ENCODE data around the gene DPH3.
A peak's percentile ranks its signal among the peaks of the same experiment; 100 is the strongest.

Gene DPH3

DNA sequence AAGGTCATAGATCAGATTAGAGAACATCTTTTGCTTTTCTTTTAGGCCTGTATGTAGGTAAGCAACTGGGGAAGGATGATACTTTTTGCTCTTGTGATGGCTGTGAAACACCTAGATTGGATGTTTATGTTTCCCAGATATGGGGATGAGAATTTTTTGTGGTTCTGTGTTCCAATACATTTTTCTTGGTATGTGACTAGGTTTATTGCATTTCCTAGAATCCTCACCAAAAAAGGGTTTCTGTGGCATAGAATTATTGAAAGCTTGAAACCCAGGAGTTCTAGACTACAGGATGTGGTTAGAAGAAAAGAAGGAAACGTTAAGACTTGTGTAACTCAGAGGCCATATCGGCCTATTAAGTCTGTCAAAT, 26.1 kb upstream of the DPH3 start:
- no peak for DNase-seq (ENCODE audit: low spot score)

DNA sequence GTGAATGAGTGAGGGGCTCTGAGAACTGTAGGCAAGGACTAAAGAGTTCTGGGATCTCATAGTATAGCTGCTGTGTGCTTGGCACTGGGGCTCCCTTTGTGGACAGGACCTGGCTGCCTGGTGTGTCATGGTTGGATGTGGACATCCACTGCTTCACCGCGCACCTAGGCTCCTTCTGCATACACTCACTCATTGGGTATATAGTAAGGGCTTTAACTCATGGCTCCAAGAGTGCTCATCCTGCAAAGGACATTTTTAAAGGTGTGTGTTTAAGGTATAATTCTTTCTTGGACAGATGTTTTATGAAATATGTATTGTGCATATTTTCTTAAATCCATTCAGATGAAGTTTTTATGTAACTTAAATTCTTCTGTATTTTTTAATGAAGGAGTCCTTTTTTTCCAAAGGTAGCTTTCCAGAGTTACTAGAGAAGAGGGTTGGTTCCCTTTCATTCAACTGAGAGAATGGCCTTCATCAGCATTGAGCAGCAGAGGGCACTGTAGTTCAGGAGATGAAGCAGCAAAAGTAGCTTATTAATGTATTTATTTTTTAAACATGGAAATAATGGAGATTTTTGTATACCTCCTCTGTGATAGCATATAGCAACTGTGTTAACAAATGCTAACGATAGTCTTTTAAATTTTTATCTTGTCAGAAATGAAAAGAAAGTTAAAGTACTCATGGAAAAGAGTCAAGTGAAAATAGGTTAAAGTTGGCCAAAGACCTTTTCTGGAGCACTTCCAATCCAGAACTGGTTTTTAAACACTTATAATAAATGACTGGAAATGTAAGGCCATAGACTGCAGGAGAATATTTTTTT, 25.5 kb upstream of the DPH3 start:
- DNase-seq (ENCODE audit: low spot score) = peak; percentile 49

GRCh38 chr3:16289144-16289889, 24.6 kb upstream of the DPH3 start:
- DNase-seq (ENCODE audit: low spot score) = no peak

GRCh38 chr3:16288664-16289063, 23.9 kb upstream of the DPH3 start:
- DNase-seq (ENCODE audit: low spot score) = no peak

DNA sequence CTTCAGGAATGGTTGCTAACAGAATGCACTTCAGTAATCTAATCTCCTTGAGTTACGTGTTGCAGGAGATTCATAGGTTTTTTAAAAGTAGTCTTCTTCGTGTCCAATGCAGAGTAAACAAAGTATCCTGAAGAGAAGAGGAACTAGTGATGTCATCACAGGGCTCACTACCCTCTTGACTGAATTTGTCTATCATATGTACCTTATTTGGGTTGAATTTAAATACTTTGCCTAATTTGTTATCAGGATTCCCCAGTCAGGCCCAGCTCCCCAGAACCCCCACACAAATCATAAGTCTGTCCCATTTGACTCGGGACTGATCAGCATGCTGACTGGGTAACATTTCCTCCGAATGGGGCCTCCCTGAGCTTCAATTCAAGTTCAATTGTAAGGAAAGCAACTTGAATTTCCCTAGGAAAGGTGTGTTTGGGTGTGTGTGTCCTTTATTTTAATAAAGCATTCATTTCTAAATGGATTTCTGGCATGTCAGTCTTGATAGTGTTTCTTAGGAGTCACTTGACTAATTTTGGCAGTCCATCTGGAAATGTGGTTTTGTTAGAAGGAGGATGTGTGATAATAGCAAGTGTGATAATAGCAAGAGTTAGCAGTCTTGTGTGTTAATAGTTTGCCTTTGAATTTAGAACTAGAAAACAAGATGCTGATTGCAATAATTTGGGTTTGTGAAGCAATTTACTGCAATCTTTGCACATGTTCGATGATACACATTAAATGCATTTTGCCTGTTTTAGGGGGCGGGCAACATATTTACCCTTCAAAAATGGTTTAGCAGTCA, 22.2 kb upstream of the DPH3 start:
- DNase-seq (ENCODE audit: low spot score) = no peak

DNA sequence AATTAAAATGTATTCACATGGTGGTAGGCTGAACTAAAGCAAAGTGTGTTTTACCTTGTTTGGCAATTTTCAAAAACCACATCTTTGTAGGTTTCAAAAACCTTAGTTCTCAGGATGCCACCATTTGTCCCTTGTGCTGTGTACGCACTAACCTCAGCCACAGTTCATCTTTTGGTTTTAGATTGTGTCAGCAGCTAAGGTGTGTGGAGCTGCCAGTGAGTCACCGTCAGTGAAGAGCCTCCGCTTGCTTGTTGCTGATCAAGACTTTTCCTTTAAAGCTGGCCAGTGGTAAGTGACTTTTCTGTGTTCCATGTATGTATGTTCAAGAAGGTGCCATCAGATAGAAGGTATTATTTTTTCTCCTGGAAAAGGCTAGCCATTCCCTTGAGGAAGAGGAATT, 21.4 kb upstream of the DPH3 start:
- DNase-seq (ENCODE audit: low spot score) = no peak

- DNase-seq (ENCODE audit: low spot score) = no peak
Measured at GRCh38 chr3:16284633-16285032, 19.9 kb upstream of the DPH3 start.

DNA sequence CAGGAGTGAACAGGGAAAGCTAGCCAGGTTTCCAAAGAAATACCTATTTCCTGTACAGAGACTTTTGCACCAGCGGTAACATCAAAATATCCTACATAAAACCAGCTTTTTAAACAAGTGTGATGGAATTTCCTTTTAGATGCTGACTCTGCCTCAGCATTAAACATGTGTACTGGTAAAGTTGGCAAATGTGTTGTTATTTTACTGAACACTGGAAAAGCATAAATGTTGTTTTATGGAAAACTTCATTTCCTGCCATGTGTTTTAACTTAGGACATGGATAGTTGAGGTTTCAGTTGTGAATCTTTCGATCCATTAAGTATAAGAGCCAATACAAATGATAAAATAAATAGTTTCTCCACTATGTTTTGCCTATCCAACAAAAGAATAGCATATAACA, 15.9 kb upstream of the DPH3 start:
- DNase-seq (ENCODE audit: low spot score) = no peak

GRCh38 chr3:16279010-16279801, 14.5 kb upstream of the DPH3 start:
- DNase-seq (ENCODE audit: low spot score) = no peak

GRCh38 chr3:16277471-16277870, 12.7 kb upstream of the DPH3 start:
- no peak for DNase-seq (ENCODE audit: low spot score)

DNA sequence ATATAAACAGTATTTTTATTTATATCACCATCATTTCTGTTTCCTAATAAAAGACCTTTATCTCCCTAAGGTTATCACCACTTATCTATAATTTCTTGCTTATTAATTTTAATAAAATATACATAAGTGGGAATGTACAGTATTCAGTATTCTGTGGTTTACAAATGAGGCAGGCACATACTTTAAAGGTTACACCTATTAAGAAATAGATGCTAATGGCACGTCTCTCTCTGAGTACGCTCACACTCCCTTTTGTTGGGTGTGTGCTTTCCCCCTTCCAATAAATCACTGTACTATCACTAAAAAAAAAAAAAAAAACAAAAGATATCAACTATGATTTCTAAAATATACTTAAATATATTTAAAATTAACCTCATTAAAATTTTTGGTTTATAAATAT, 9.1 kb upstream of the DPH3 start:
- DNase-seq (ENCODE audit: low spot score) = no peak

- no peak for DNase-seq (ENCODE audit: low spot score)
Measured at GRCh38 chr3:16272588-16272987, 7.8 kb upstream of the DPH3 start.

DNA sequence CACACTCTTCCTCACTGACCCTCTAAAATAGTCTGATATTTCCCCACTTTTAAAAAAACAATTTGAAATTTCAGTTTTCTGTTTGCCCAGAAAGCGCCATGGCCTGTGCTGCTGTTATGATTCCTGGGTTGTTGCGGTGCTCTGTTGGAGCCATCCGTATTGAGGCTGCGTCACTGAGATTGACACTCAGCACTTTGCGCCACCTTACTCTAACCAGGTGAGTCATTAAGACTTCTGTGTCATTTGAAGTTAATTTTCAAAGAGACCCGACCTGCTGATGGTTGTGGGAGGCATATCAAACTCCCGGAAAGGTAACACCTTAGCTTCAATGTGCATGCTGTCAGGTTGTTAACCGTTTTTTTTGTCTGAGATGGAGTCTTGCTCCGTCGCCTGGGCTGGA, 6.1 kb upstream of the DPH3 start:
- no peak for DNase-seq (ENCODE audit: low spot score)

- DNase-seq (ENCODE audit: low spot score) = no peak
Measured at GRCh38 chr3:16266714-16267113, 2.0 kb upstream of the DPH3 start.

DNA sequence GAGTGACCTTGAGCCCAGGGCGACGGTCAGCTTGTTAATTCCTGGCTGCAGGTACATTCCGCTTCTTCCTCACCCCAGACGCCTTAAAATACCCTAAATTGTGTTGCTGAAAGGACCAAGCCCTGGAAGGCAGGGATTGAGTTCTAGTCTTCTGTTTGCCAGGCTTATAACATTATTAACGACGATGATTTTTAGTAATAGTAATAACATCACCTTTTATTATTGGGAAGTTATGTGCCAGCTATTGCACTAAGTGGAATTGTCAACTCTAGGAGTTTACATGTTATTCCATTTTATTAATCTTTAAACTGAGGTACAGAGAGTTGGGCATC, 678 bp upstream of the DPH3 start:
- DNase-seq (ENCODE audit: low spot score) = no peak

DNA sequence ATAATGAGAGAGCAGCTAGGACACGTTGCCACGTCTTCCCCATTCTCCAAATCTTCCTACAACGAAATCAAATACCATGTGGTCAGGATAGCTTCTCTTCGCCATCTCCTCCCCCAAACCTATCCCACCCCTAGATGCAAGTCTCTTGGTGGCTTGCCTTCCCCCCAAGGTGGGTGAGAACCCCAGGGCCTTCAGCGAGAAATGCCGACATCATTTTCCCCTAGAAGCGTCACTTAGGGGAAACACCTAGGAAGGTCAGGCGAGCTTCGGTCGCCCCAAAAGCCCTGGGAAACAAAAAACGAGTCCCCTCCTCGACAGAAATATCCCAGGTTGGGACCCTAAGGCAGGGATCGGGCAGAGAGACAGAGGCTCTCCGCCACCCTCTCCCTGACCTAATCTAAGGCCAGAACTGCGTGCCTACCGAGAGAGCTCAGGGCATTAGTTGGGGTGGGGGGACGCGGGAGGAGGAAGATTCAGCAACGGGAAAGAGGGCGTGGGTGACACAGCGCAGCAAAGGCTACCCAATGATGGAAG, 502 bp downstream of the DPH3 start:
- peak; percentile 30 for DNase-seq (ENCODE audit: low spot score)

- DNase-seq (ENCODE audit: low spot score) = no peak
Measured at GRCh38 chr3:16262174-16262573, 2.6 kb downstream of the DPH3 start.

GRCh38 chr3:16260046-16260445, 4.7 kb downstream of the DPH3 start:
- DNase-seq (ENCODE audit: low spot score) = no peak

DNA sequence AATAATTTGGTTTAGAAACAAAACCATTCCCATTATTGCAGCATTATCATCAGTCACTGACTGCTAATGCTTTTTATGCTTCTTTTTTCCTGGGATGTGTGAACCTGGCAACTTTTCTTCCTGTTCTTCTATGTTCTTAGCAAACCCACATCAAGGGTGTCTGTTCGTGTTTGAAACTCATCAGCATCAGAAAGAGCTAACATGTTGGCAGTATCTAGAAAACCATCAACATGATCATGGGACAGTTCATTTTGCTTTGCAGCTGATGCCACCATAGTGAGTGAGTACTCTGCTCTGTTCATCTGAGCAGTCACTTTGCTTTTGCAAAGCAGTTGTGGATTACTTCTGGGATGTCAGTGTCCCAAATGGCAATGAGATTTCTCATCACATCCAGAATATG, 5.9 kb downstream of the DPH3 start:
- no peak for DNase-seq (ENCODE audit: low spot score)

- no peak for DNase-seq (ENCODE audit: low spot score)
Measured at GRCh38 chr3:16258177-16258576, 6.6 kb downstream of the DPH3 start.

DNA sequence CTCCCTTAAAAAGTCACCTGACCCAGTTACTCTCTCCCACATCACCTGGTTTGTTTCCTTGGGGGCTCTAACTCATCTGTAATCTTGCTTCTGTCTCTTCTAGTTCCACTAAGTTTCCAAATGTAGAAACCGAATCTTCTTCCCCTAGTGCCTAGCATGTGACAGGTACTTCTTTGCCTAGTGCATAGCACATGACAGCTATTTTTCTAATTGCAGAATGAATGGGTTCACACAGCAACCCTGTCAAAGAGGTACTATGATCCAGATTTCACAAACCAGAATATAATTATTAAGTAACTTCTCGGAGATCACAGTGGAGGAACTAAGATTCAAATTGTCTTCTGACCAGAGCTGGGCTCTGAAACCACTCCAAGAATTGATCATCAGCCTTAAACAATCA, 7.4 kb downstream of the DPH3 start:
- DNase-seq (ENCODE audit: low spot score) = no peak

- DNase-seq (ENCODE audit: low spot score) = no peak
Measured at GRCh38 chr3:16255726-16256125, 9.0 kb downstream of the DPH3 start.
